Adrenal gland (tissue), 5 donors: ENCODE measurements around the gene LACTBL1.

Source experiments
- CTCF ChIP-seq, 6 experiments: fragments of 450-650 bp in 4 of 6; fragments of 200-600 bp in 2 of 6; sonication (generic) in 1 of 6; IDR thresholded peaks; 1 replicate in 5 of 6; 2 replicates in 1 of 6; pipeline versions ENCODE4 v1.5.1 to v1.8.0; 2016 to 2021; ENCODE audit warnings: antibody characterized with exemption in 6 of 6, mild to moderate bottlenecking in 2 of 6, moderate library complexity in 1 of 6
- POLR2A ChIP-seq, 2 donors: fragments of 450-650 bp; IDR thresholded peaks; one replicate each; pipeline ENCODE4 v1.6.1; 2017; ENCODE audit warnings: antibody characterized with exemption in 2 of 2, mild to moderate bottlenecking in 2 of 2, moderate library complexity in 1 of 2
- donor health status: DM: no; HTN: no; CAD: no.

DNA sequence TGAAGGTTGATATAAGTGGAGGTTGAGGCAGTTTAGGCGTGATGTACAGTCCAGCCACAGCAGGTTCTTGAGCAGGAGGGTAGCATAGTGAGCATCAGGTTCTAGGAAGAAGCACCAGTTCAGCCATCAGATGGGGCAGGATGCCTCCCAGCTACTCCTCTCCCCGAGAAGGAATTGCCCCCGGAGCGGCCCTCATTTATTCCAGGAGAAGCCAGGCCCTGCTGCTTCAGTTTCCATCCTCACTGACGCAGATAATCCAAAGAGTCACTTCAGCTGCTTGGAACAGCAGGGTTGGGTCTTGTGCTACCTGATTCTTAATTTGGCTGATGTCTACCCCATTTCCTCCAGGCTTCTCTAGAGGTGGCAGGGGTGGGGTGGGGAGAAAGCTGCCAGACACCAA, 54.7 kb downstream of the LACTBL1 start:
- TF ChIP-seq CTCF (IDR thresholded peaks at IDR 0.05) (no peak), POLR2A (IDR thresholded peaks at IDR 0.05) (no peak)
